ENCODE data around the gene GRB7. TPM values are rescaled to one million over a fixed set of nuclear protein-coding genes. Genes with fewer than 3 reads are reported as not detected.

The GRB7 gene
- total RNA-seq, 2 experiments from 2014 or later: 1.2 TPM; not detected in 1

DNA sequence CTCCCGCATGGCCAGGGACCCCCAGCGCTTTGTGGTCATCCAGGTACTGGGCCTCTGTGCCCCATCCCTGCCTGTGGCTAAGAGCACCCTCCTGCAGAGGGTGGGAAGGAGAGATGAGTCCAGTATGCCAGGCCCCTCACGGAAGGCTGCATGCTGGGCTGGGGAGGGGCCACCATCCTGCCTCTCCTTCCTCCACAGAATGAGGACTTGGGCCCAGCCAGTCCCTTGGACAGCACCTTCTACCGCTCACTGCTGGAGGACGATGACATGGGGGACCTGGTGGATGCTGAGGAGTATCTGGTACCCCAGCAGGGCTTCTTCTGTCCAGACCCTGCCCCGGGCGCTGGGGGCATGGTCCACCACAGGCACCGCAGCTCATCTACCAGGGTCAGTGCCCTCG is 11.1 kb upstream of the GRB7 start:
- peaks cover 16% of the 10 kb centered on the region for H3K36me3 Mint-ChIP-seq (ENCODE audit: low read depth)
- ChIA-PET CTCF (no interaction called here), POLR2A (no interaction called here)
- H3K4me1 Mint-ChIP-seq (ENCODE audit: low read depth): peaks cover 17% of the 10 kb centered on the region
- ATAC-seq: no peak
- no peak overlapping the region for H3K4me3 Mint-ChIP-seq
- intact Hi-C loops (cut with micrococcal nuclease): no loop called here
- H3K27me3 Mint-ChIP-seq: no peaks in the 10 kb centered on the region
- H3K27ac Mint-ChIP-seq: no peak overlapping the region
- no peaks in the 10 kb centered on the region for H3K9me3 Mint-ChIP-seq
- no peak for DNase-seq
- TF ChIP-seq, protein P1, sequence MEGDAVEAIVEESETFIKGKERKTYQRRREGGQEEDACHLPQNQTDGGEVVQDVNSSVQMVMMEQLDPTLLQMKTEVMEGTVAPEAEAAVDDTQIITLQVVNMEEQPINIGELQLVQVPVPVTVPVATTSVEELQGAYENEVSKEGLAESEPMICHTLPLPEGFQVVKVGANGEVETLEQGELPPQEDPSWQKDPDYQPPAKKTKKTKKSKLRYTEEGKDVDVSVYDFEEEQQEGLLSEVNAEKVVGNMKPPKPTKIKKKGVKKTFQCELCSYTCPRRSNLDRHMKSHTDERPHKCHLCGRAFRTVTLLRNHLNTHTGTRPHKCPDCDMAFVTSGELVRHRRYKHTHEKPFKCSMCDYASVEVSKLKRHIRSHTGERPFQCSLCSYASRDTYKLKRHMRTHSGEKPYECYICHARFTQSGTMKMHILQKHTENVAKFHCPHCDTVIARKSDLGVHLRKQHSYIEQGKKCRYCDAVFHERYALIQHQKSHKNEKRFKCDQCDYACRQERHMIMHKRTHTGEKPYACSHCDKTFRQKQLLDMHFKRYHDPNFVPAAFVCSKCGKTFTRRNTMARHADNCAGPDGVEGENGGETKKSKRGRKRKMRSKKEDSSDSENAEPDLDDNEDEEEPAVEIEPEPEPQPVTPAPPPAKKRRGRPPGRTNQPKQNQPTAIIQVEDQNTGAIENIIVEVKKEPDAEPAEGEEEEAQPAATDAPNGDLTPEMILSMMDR (IDR thresholded peaks at IDR 0.05): no peak

DNA sequence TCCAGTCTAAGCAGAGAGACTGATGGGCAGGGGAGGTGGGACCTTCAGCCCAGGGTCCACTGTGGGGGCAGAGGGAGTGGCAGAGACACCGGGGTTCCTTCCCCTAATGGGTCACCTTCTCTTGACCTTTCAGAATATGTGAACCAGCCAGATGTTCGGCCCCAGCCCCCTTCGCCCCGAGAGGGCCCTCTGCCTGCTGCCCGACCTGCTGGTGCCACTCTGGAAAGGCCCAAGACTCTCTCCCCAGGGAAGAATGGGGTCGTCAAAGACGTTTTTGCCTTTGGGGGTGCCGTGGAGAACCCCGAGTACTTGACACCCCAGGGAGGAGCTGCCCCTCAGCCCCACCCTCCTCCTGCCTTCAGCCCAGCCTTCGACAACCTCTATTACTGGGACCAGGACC is 10.2 kb upstream of the GRB7 start:
- H3K9me3 Mint-ChIP-seq: no peaks in the 10 kb centered on the region
- CTCF ChIA-PET: no interaction called here
- no peak overlapping the region for H3K27ac Mint-ChIP-seq
- peaks cover 17% of the 10 kb centered on the region for H3K4me1 Mint-ChIP-seq (ENCODE audit: low read depth)
- H3K27me3 Mint-ChIP-seq: no peaks in the 10 kb centered on the region
- intact Hi-C loops (cut with micrococcal nuclease): no loop called here
- TF ChIP-seq, protein P1 (IDR thresholded peaks at IDR 0.05): no peak
- H3K36me3 Mint-ChIP-seq (ENCODE audit: low read depth): peaks cover 16% of the 10 kb centered on the region
- ATAC-seq (no peak), DNase-seq (no peak)
- H3K4me3 Mint-ChIP-seq: no peak overlapping the region
- POLR2A ChIA-PET: no interaction called here

DNA sequence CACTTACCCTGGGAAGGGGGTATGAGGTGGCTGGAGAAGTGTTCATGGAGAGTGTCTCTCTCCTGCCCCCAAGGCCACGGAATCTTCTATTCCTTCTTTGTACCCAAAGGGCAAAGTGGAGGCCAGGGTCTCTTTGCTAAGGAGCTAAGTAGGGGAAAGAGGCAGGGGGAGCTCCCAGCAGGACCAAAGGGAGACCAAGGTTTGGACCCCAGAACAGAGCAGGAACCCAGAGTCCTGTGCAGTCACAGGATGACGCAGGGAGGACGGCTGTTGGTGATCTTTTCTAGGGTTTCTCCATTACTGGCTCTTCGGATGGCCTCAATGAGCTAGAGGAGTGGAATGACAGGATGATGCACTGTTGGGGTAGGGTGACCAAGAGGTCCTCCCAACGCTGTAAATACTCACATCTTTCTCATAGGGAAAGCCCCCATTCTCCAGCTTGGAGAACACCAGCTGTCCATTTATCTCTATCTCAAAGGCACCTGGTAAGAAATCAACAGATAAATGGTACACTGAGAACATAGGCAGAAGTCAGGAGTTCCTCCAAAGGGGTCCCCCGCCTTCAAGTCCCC is 8.4 kb upstream of the GRB7 start:
- Mint-ChIP-seq H3K4me1 (ENCODE audit: low read depth) (peaks cover 17% of the 10 kb centered on the region), H3K4me3 (peak overlapping the region; percentile 93), H3K27ac (peak overlapping the region; percentile 91), H3K9me3 (no peaks in the 10 kb centered on the region), H3K27me3 (no peaks in the 10 kb centered on the region), H3K36me3 (ENCODE audit: low read depth) (peaks cover 16% of the 10 kb centered on the region)
- intact Hi-C loops (cut with micrococcal nuclease): no loop called here
- ATAC-seq: no peak
- TF ChIP-seq, protein P1 (IDR thresholded peaks at IDR 0.05): no peak
- ChIA-PET POLR2A (interaction anchor here (0.5 to 4.0 kb wide), 18 partner anchors 14 to 251 kb away, joined by 3 to 16 read pairs (median 3); partner anchors contain the start of genes ERBB2, IKZF3, PGAP3 and PPP1R1B), CTCF (interaction anchor here (0.7 to 6.3 kb wide), 26 partner anchors 10 to 325 kb away, joined by 3 to 54 read pairs (median 4); partner anchors contain the start of genes IKZF3, MED24, PGAP3 and PNMT)
- DNase-seq: no peak

DNA sequence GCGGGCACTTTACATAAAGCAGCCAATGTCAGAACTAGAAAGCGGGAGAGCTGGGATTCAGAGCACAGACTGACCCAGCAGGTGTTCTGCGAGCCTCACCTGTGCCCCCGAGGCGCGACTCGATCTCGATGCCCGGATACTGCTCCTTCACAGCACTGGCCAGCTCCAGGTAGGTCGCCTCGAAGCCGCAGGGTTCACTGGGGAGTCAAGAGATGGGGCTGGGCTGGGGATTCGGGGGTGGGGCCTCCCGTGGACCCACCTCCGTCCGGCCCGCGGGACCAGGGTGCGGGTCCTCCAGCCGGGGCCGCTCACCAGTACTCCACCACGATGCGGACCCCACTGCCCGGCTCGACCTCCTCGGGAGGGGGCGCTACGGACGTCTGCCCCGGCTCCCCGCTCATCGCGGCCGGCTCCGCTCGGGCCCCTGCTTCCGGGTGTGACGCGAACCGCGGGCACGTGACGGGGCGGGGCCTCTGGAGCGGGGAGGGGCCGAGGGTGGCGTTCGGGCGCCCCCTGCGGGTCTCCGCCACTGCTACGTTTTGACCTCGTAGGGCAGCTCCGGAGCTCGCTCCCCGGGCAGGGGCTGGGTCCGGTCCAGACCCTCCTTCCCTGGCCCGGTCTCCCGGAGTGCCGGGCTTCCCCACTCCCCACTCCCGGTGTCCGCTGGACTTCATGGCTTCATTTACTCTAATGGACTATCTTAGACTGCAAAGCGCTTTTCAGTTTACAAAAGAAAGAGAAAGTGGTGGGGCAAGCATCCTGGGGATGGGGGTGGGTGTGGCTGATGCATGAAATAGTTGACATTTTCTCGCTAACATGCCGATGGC is 7.4 kb upstream of the GRB7 start, which contains the start of gene MIEN1:
MIEN1 (minus strand) TSS at position 438 of the 827 bp plus-strand sequence; CDS start at position 401, 37 bp downstream.
- Mint-ChIP-seq H3K36me3 (ENCODE audit: low read depth) (peaks cover 16% of the 10 kb centered on the region), H3K27ac (peak within 1 kb of the TSS; percentile 91), H3K27me3 (no peaks in the 10 kb centered on the region), H3K4me1 (ENCODE audit: low read depth) (peaks cover 17% of the 10 kb centered on the region), H3K4me3 (peak within 1 kb of the TSS; percentile 93), H3K9me3 (no peaks in the 10 kb centered on the region)
- TF ChIP-seq, protein P1 (IDR thresholded peaks at IDR 0.05): peak; percentile 99
- ATAC-seq: peak; percentile 96
- intact Hi-C loops (cut with micrococcal nuclease): loop anchor here (5.0 kb wide), 1 partner anchor 43 kb away; the partner anchor contains the start of gene PGAP3
- POLR2A ChIA-PET: interaction anchor here (0.5 to 4.0 kb wide), 16 partner anchors 13 to 250 kb away, joined by 3 to 16 read pairs (median 4); partner anchors contain the start of genes ERBB2, IKZF3, PGAP3 and PPP1R1B
- DNase-seq: peak; percentile 94
- CTCF ChIA-PET: interaction anchor here (0.7 to 6.3 kb wide), 34 partner anchors 11 to 324 kb away, joined by 3 to 54 read pairs (median 4); partner anchors contain the start of genes IKZF3, MED24, PGAP3 and PNMT
